GM10248 (cell line): ENCODE measurements around the gene VRK1.

Source experiments
- CTCF ChIA-PET: fragments of 300-600 bp; sonication (Branson Sonifier 250); formaldehyde crosslinking; extraction: SDS; loops from one replicate; lab custom pipeline; 2021; ENCODE audit warnings: antibody characterized with exemption; lab: Yijun Ruan, JAX
- POLR2A ChIA-PET: fragments of 350-650 bp; sonication (Branson Sonifier 250); formaldehyde crosslinking; extraction: SDS; loops from one replicate; lab custom pipeline; 2020; ENCODE audit warnings: antibody characterized with exemption; lab: Yijun Ruan, JAX
- DNase-seq: peaks from one replicate; pipeline ENCODE4 v3.0.0; 2012; ENCODE audit errors: extremely low spot score
- TF ChIP-seq, protein P1 (sequence below): IDR thresholded peaks from 2 replicates; pipeline ENCODE4 v1.5.1; 2012; ENCODE audit warnings: mild to moderate bottlenecking, low read depth; ENCODE audit errors: extremely low read depth, missing control alignments, control extremely low read depth

The VRK1 gene

DNA sequence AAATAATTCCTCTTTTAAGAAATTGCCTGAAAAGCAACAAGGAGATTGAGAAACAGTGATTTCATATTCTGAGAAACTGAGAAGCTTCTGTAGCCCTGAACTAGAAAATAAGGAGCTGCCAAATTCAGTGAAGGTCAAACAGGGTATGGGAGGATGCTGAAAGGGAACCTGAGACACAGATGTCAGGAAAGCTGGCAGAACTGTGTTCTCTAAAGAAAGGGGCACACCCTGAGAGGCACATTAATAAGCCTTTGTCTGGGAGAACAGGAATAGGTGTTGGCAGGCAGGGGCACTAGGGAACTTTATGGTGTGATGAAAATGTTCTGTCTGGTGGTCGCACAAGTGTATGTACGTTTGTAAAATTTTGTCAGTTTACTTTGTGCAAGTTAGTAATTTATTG lies 29.6 kb downstream of the VRK1 start:
- POLR2A ChIA-PET = no interaction called here
- CTCF ChIA-PET = interaction anchor here (1.1 to 2.3 kb wide), 3 partner anchors 15 to 26 kb away, joined by 3 to 10 read pairs (median 6); no protein-coding TSS in a partner anchor
- no peak for DNase-seq
- TF ChIP-seq, protein P1, sequence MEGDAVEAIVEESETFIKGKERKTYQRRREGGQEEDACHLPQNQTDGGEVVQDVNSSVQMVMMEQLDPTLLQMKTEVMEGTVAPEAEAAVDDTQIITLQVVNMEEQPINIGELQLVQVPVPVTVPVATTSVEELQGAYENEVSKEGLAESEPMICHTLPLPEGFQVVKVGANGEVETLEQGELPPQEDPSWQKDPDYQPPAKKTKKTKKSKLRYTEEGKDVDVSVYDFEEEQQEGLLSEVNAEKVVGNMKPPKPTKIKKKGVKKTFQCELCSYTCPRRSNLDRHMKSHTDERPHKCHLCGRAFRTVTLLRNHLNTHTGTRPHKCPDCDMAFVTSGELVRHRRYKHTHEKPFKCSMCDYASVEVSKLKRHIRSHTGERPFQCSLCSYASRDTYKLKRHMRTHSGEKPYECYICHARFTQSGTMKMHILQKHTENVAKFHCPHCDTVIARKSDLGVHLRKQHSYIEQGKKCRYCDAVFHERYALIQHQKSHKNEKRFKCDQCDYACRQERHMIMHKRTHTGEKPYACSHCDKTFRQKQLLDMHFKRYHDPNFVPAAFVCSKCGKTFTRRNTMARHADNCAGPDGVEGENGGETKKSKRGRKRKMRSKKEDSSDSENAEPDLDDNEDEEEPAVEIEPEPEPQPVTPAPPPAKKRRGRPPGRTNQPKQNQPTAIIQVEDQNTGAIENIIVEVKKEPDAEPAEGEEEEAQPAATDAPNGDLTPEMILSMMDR = no peak

DNA sequence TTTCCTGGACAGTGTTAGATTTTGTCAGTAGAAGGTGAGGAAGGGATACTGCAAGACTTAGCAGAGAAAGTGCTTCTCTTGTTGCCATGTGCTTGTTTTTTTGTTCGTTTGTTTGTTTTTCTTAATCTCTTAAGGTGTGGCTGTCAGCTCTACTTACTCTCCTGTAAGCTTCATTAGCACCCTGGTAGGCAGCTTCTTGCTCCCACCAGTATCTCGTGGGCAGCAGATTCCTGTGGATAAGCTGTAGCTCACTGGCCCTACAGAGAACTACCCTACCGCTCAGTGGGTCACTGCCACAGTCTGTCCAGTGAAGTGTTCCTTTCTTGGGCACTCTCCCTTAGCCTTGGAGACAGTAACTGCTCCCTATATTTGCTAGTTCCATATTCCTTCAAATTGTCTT lies 30.1 kb downstream of the VRK1 start:
- ChIA-PET CTCF (interaction anchor here (1.0 to 2.3 kb wide), 5 partner anchors 16 to 25 kb away, joined by 3 to 10 read pairs (median 3); no protein-coding TSS in a partner anchor), POLR2A (no interaction called here)
- DNase-seq = no peak
- TF ChIP-seq, protein P1 = no peak

DNA sequence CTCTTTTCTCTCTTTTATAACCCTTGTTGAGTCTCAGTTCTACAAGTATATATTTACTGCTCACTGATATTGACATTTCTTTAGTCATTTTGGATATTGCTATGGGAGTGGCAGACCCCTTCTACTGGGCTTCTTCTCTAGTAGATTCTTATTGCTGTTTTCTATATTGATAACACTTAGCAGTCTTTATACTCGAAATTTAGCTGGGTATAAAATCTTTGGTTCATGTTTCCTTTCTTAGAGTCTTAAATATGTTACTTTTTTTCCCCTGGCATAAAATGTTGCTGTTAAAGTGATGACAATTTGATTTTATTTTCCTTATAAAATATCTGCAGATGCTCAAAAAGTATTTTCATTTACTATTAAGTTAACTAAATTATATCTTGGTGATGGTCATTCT lies 32.6 kb downstream of the VRK1 start:
- no peak for DNase-seq
- CTCF ChIA-PET = interaction anchor here (5.1 kb wide), 1 partner anchor 23 kb away, joined by 28 read pairs; no protein-coding TSS in a partner anchor
- POLR2A ChIA-PET = no interaction called here
- TF ChIP-seq, protein P1 = no peak

DNA sequence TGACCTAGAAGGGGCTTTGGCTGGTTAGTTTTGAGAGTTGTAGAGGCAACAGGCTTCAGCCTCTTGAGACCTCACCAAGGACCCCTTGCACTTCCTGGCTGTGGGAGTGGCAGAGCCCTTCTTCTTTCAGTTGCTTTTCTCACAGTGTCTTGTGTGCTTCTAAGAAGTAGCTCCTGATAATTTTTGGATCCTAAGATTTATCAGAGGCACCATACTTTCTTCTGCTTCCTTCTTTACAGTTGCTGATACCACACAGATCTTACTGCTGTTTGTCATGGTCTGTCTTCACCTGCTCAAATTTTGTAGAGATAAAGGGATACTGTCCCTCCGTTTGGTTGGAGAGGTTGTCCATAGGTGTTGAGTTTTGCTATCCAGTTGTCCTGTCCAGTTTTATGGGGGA lies 33.8 kb downstream of the VRK1 start:
- DNase-seq = no peak
- ChIA-PET CTCF (interaction anchor here (0.9 to 5.1 kb wide), 5 partner anchors 9 to 24 kb away, joined by 3 to 28 read pairs (median 3); no protein-coding TSS in a partner anchor), POLR2A (no interaction called here)
- TF ChIP-seq, protein P1 = no peak

DNA sequence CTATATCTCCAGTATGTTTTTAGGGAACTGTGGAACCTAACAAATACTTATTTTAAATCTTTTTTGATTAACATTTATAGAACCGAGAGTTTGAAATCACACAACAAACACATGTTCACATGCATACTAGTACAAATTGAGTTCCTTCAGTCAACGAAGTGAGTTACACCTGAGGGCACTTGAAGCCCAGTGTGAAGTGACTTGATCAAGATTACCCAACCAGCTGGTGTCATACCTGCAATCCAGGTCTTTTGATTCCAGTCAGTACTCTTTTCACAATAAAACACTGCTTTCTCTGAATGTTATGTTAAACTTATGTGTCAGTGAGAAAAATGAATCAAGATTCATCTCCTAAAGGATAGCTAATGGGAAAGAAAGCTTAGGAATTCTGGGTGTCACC lies 35.2 kb downstream of the VRK1 start:
- DNase-seq = no peak
- POLR2A ChIA-PET = no interaction called here
- TF ChIP-seq, protein P1 = no peak
- CTCF ChIA-PET = interaction anchor here (1.0 to 5.1 kb wide), 4 partner anchors 11 to 25 kb away, joined by 3 to 28 read pairs (median 6); no protein-coding TSS in a partner anchor

DNA sequence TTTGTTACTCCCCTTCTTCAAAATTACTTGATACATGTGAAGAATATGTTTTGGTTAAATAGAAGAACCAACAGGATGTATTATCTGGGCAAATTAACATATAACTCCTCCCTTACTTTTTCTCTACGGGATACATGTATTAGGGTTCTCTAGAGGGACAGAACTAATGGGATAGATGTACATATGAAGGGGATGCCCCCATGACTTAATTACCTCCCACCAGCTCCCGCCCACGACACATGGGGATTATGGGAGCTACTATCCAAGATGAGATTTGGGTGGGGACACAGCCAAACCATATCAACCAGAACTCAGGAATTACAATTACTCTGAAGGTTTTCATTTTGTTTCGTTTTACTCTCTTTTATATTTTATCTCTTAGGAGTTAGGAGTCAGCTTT lies 41.3 kb downstream of the VRK1 start:
- TF ChIP-seq, protein P1 = no peak
- CTCF ChIA-PET = interaction anchor here (1.0 to 1.6 kb wide), 3 partner anchors 14 to 41 kb away, joined by 3 to 6 read pairs (median 3); partner anchors contain the start of gene VRK1
- no peak for DNase-seq
- POLR2A ChIA-PET = no interaction called here
